GM13976 (cell line): ENCODE measurements around the gene SEMA5B.

Experiments
- DNase-seq: peaks from one replicate; pipeline ENCODE4 v3.0.0; 2012; ENCODE audit warnings: low spot score
- CTCF ChIP-seq: IDR thresholded peaks from 2 replicates; pipeline ENCODE4 v1.5.1; 2012; ENCODE audit warnings: borderline replicate concordance, mild to moderate bottlenecking; ENCODE audit not compliant: insufficient read depth; ENCODE audit errors: extremely low read depth, missing control alignments, control extremely low read depth
- in situ Hi-C: fragments of 300-500 bp; cut with MboI; formaldehyde crosslinking; loops from one replicate; pipeline ENCODE4 v1.12.0; 2022; ENCODE audit warnings: low sequenced_read_pairs, mixed read lengths, inconsistent platforms; ENCODE audit not compliant: unreplicated experiment

Gene SEMA5B

DNA sequence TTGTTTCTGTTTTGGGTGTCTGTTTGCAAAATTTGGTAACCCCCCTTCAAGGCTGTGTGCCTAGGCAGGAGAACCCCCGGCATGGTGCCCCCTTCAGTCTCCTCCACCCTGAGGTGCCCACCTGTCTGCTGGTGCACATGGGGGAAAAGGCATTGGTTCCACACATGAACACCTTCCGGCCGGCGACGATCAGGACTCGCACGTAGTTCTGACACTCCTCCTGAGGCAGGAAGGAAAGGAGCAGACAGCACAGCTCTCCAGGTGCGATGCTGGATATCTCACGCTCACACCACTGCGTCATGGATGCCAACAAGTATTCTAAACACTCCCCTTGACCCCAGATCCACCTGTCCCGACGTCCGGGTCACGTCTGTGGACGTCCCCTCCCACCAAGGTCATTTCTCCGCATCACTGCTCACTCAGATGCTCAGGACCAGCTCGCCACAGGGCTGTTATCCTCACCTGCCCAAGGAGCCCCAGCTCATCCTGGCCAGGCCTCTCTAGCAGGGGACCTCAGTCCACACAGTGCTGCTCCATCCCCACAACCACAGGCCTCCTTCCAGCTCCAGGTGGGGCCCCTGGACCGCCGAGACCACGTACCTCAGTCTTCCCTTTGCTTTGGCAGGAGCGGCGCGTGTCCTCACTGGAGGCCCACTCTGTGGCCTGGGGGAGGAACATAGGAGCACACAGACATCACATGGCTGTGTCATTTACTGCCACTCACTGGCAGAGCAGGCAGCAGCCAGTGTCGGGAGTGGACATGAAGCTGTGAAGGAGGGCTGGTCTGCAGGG, 99.0 kb downstream of the SEMA5B start:
- no peak for DNase-seq
- in situ Hi-C loops = no loop called here
- TF ChIP-seq CTCF = no peak

DNA sequence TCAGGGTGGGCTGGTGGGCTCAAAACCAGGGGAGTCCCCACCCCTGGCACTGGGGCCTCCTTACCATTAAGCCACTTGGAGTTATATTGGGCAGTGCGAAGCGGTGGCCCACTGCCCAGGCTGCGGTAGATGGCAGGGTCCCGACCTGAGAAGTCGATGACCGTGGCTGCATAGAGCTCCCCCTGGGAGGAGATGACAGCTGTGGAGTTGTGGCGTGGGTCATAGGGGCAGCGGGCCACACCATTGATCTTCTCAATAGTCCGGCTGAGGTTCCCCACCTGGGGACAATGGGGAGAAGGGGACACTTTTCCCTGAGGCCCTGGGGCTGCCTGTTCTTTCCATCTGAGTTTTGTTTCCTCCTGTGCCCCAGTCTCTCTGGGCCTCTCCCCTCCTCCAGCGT, 99.8 kb downstream of the SEMA5B start:
- no peak for DNase-seq
- TF ChIP-seq CTCF = no peak
- in situ Hi-C loops = no loop called here

DNA sequence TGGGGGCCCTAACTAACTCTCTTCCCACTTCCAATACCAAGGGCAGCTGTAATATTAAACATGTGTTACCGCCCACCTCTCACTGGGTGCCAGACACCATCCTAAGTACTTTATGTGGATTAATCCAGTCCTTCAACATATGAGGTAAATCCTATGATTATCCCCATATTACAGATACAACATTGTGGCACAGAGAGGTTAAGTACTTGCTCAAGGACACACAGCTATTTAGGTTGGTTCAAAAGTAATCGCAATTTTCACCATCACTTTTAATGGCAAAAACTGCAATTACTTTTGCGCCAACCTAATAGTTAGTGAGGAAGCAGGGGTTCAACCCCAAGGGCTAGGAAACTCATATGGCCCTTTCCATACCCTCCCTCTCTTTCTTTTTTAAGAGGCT, 100.8 kb downstream of the SEMA5B start:
- no peak for TF ChIP-seq CTCF
- in situ Hi-C loops = no loop called here
- DNase-seq = no peak

GRCh38 chr3:122926322-122926721, 101.2 kb downstream of the SEMA5B start:
- no peak for TF ChIP-seq CTCF
- DNase-seq = no peak

DNA sequence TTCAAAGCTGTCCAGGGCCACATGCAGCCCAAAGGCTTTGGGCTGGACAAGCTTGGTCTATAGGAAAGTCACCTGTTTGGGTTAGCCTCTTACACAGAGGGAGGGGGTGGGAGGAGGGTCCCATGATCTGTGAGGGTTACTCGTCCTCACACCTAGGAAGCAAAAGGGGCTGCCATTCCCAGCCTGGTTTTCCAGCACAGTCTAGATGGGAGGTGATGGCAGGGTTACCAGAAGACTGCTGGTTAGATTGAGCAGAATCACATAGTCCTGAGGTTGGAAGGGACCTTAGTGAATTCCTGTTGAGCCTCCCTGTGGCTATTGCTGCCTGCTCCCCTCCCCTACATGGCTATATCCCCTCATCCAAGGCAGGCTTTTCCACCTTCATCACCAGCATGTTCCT, 101.8 kb downstream of the SEMA5B start:
- DNase-seq = no peak
- no peak for TF ChIP-seq CTCF
- in situ Hi-C loops = no loop called here

More at GRCh38 chr3:122926322-122926721, 101.2 kb downstream of the SEMA5B start:
- in situ Hi-C loops = no loop called here

GRCh38 chr3:122924056-122924455, 103.5 kb downstream of the SEMA5B start:
- in situ Hi-C loops = no loop called here
- TF ChIP-seq CTCF = no peak
- DNase-seq = no peak

- DNase-seq = no peak
- no peak for TF ChIP-seq CTCF
- in situ Hi-C loops = no loop called here
Observed at GRCh38 chr3:122923611-122924010, 104.0 kb downstream of the SEMA5B start.
